ENCODE results near the gene VCAM1.

Gene VCAM1

GRCh38 chr1:100731758-100732157 is 12.2 kb downstream of the VCAM1 start:
- H3K27me3 ChIP-seq (ENCODE audit: control insufficient read depth, insufficient read depth, low read length) = no peaks in the 10 kb centered on the region
- no peak overlapping the region for H3K9ac ChIP-seq (ENCODE audit: low read length)
- no peak overlapping the region for H3K27ac ChIP-seq (ENCODE audit: low read depth, low read length)
- H3K4me3 ChIP-seq (ENCODE audit: low read length) = no peak overlapping the region
- H3K4me1 ChIP-seq (ENCODE audit: control insufficient read depth, insufficient read depth, low read length) = peaks cover 9% of the 10 kb centered on the region
- H3K36me3 ChIP-seq (ENCODE audit: control insufficient read depth, insufficient read depth, low read length) = no peaks in the 10 kb centered on the region

- Histone ChIP-seq H3K4me1 (ENCODE audit: control insufficient read depth, insufficient read depth, low read length) (peaks cover 12% of the 10 kb centered on the region), H3K9ac (ENCODE audit: low read length) (no peak overlapping the region), H3K27me3 (ENCODE audit: control insufficient read depth, insufficient read depth, low read length) (no peaks in the 10 kb centered on the region), H3K36me3 (ENCODE audit: control insufficient read depth, insufficient read depth, low read length) (no peaks in the 10 kb centered on the region), H3K4me3 (ENCODE audit: low read length) (no peak overlapping the region), H3K27ac (ENCODE audit: low read depth, low read length) (peak overlapping the region; percentile 46)
Observed at GRCh38 chr1:100734676-100735075, 15.1 kb downstream of the VCAM1 start.

GRCh38 chr1:100735244-100735643 is 15.7 kb downstream of the VCAM1 start:
- Histone ChIP-seq H3K9ac (ENCODE audit: low read length) (no peak overlapping the region), H3K36me3 (ENCODE audit: control insufficient read depth, insufficient read depth, low read length) (no peaks in the 10 kb centered on the region), H3K4me3 (ENCODE audit: low read length) (no peak overlapping the region), H3K27ac (ENCODE audit: low read depth, low read length) (peak overlapping the region; percentile 39), H3K27me3 (ENCODE audit: control insufficient read depth, insufficient read depth, low read length) (no peaks in the 10 kb centered on the region), H3K4me1 (ENCODE audit: control insufficient read depth, insufficient read depth, low read length) (peaks cover 12% of the 10 kb centered on the region)

GRCh38 chr1:100736324-100736723 is 16.8 kb downstream of the VCAM1 start:
- H3K27me3 ChIP-seq (ENCODE audit: control insufficient read depth, insufficient read depth, low read length) = no peaks in the 10 kb centered on the region
- H3K4me3 ChIP-seq (ENCODE audit: low read length) = no peak overlapping the region
- H3K27ac ChIP-seq (ENCODE audit: low read depth, low read length) = peak overlapping the region; percentile 52
- no peak overlapping the region for H3K9ac ChIP-seq (ENCODE audit: low read length)
- no peaks in the 10 kb centered on the region for H3K36me3 ChIP-seq (ENCODE audit: control insufficient read depth, insufficient read depth, low read length)
- peaks cover 12% of the 10 kb centered on the region for H3K4me1 ChIP-seq (ENCODE audit: control insufficient read depth, insufficient read depth, low read length)

GRCh38 chr1:100736746-100737145 is 17.2 kb downstream of the VCAM1 start:
- Histone ChIP-seq H3K4me3 (ENCODE audit: low read length) (no peak overlapping the region), H3K4me1 (ENCODE audit: control insufficient read depth, insufficient read depth, low read length) (peaks cover 12% of the 10 kb centered on the region), H3K36me3 (ENCODE audit: control insufficient read depth, insufficient read depth, low read length) (no peaks in the 10 kb centered on the region), H3K9ac (ENCODE audit: low read length) (no peak overlapping the region), H3K27ac (ENCODE audit: low read depth, low read length) (peak overlapping the region; percentile 52), H3K27me3 (ENCODE audit: control insufficient read depth, insufficient read depth, low read length) (no peaks in the 10 kb centered on the region)

- no peaks in the 10 kb centered on the region for H3K36me3 ChIP-seq (ENCODE audit: control insufficient read depth, insufficient read depth, low read length)
- H3K27me3 ChIP-seq (ENCODE audit: control insufficient read depth, insufficient read depth, low read length) = no peaks in the 10 kb centered on the region
- H3K27ac ChIP-seq (ENCODE audit: low read depth, low read length) = no peak overlapping the region
- H3K9ac ChIP-seq (ENCODE audit: low read length) = no peak overlapping the region
- no peak overlapping the region for H3K4me3 ChIP-seq (ENCODE audit: low read length)
- H3K4me1 ChIP-seq (ENCODE audit: control insufficient read depth, insufficient read depth, low read length) = no peaks in the 10 kb centered on the region
Observed at GRCh38 chr1:100746542-100746932, 27.0 kb downstream of the VCAM1 start.

- no peak overlapping the region for H3K9ac ChIP-seq (ENCODE audit: low read length)
- H3K4me1 ChIP-seq (ENCODE audit: control insufficient read depth, insufficient read depth, low read length) = no peaks in the 10 kb centered on the region
- H3K27ac ChIP-seq (ENCODE audit: low read depth, low read length) = no peak overlapping the region
- H3K36me3 ChIP-seq (ENCODE audit: control insufficient read depth, insufficient read depth, low read length) = no peaks in the 10 kb centered on the region
- H3K4me3 ChIP-seq (ENCODE audit: low read length) = no peak overlapping the region
- H3K27me3 ChIP-seq (ENCODE audit: control insufficient read depth, insufficient read depth, low read length) = no peaks in the 10 kb centered on the region
Observed at GRCh38 chr1:100747771-100748170, 28.2 kb downstream of the VCAM1 start.

- Histone ChIP-seq H3K4me3 (ENCODE audit: low read length) (no peak overlapping the region), H3K36me3 (ENCODE audit: control insufficient read depth, insufficient read depth, low read length) (no peaks in the 10 kb centered on the region), H3K27ac (ENCODE audit: low read depth, low read length) (no peak overlapping the region), H3K27me3 (ENCODE audit: control insufficient read depth, insufficient read depth, low read length) (no peaks in the 10 kb centered on the region), H3K4me1 (ENCODE audit: control insufficient read depth, insufficient read depth, low read length) (no peaks in the 10 kb centered on the region), H3K9ac (ENCODE audit: low read length) (no peak overlapping the region)
Observed at GRCh38 chr1:100750005-100750885, 30.7 kb downstream of the VCAM1 start.

GRCh38 chr1:100752791-100753190 is 33.2 kb downstream of the VCAM1 start:
- H3K4me3 ChIP-seq (ENCODE audit: low read length) = no peak overlapping the region

GRCh38 chr1:100757946-100758345 is 38.4 kb downstream of the VCAM1 start:
- H3K36me3 ChIP-seq (ENCODE audit: control insufficient read depth, insufficient read depth, low read length) = no peaks in the 10 kb centered on the region
- H3K27me3 ChIP-seq (ENCODE audit: control insufficient read depth, insufficient read depth, low read length) = no peaks in the 10 kb centered on the region
- H3K9ac ChIP-seq (ENCODE audit: low read length) = no peak overlapping the region

More at GRCh38 chr1:100752791-100753190, 33.2 kb downstream of the VCAM1 start:
- H3K4me1 ChIP-seq (ENCODE audit: control insufficient read depth, insufficient read depth, low read length) = no peaks in the 10 kb centered on the region
- H3K9ac ChIP-seq (ENCODE audit: low read length) = no peak overlapping the region
- no peak overlapping the region for H3K27ac ChIP-seq (ENCODE audit: low read depth, low read length)
- H3K36me3 ChIP-seq (ENCODE audit: control insufficient read depth, insufficient read depth, low read length) = no peaks in the 10 kb centered on the region
- no peaks in the 10 kb centered on the region for H3K27me3 ChIP-seq (ENCODE audit: control insufficient read depth, insufficient read depth, low read length)

GRCh38 chr1:100759188-100759587 is 39.6 kb downstream of the VCAM1 start:
- Histone ChIP-seq H3K36me3 (ENCODE audit: control insufficient read depth, insufficient read depth, low read length) (no peaks in the 10 kb centered on the region), H3K9ac (ENCODE audit: low read length) (no peak overlapping the region), H3K27me3 (ENCODE audit: control insufficient read depth, insufficient read depth, low read length) (no peaks in the 10 kb centered on the region), H3K4me1 (ENCODE audit: control insufficient read depth, insufficient read depth, low read length) (no peaks in the 10 kb centered on the region), H3K27ac (ENCODE audit: low read depth, low read length) (no peak overlapping the region), H3K4me3 (ENCODE audit: low read length) (no peak overlapping the region)

More at GRCh38 chr1:100757946-100758345, 38.4 kb downstream of the VCAM1 start:
- Histone ChIP-seq H3K4me3 (ENCODE audit: low read length) (no peak overlapping the region), H3K27ac (ENCODE audit: low read depth, low read length) (no peak overlapping the region), H3K4me1 (ENCODE audit: control insufficient read depth, insufficient read depth, low read length) (no peaks in the 10 kb centered on the region)

- H3K36me3 ChIP-seq (ENCODE audit: control insufficient read depth, insufficient read depth, low read length) = no peaks in the 10 kb centered on the region
- H3K27ac ChIP-seq (ENCODE audit: low read depth, low read length) = no peak overlapping the region
- no peaks in the 10 kb centered on the region for H3K27me3 ChIP-seq (ENCODE audit: control insufficient read depth, insufficient read depth, low read length)
- H3K9ac ChIP-seq (ENCODE audit: low read length) = no peak overlapping the region
- no peak overlapping the region for H3K4me3 ChIP-seq (ENCODE audit: low read length)
- H3K4me1 ChIP-seq (ENCODE audit: control insufficient read depth, insufficient read depth, low read length) = no peaks in the 10 kb centered on the region
Observed at GRCh38 chr1:100760511-100760910, 41.0 kb downstream of the VCAM1 start.

GRCh38 chr1:100762461-100762860 is 42.9 kb downstream of the VCAM1 start:
- Histone ChIP-seq H3K27me3 (ENCODE audit: control insufficient read depth, insufficient read depth, low read length) (no peaks in the 10 kb centered on the region), H3K4me3 (ENCODE audit: low read length) (no peak overlapping the region), H3K9ac (ENCODE audit: low read length) (no peak overlapping the region), H3K36me3 (ENCODE audit: control insufficient read depth, insufficient read depth, low read length) (no peaks in the 10 kb centered on the region), H3K4me1 (ENCODE audit: control insufficient read depth, insufficient read depth, low read length) (no peaks in the 10 kb centered on the region), H3K27ac (ENCODE audit: low read depth, low read length) (no peak overlapping the region)
